K562 treated with DMSO at 1 percent for 48 hours (cell line): Measurements from ENCODE around the gene TREM2. TPM values are rescaled to one million over a fixed set of nuclear protein-coding genes. Genes with fewer than 3 reads are reported as not detected.

ENCODE experiments used
- total RNA-seq: library from RNA; unstranded; fragments of 300-600 nt; gene quantifications from 2 replicates; pipeline ENCODE4 v1.2.3, GENCODE V29; 2022; ENCODE audit warnings: low replicate concordance; ENCODE audit errors: extremely low read depth

TREM2 gene
- total RNA-seq, result not detected in 2 replicates

GRCh38 chr6:41162687-41163418 lies at the start of gene TREM2:
Gene TREM2, minus strand, starts transcription at chr6:41163116. Its CDS starts 34 bp downstream, at chr6:41163082.

GRCh38 chr6:41200901-41201763 lies 38.2 kb upstream of the TREM2 start, which contains the start of gene TREML2:
Gene TREML2, minus strand, starts transcription at chr6:41201149. Its CDS starts 141 bp downstream, at chr6:41201008.

GRCh38 chr6:41153992-41154625 lies 8.8 kb downstream of the TREM2 start, which contains the start of gene TREML1:
Gene TREML1, minus strand, starts transcription at chr6:41154347. Its CDS starts 59 bp downstream, at chr6:41154288.

Other genes starting within 250 kb of the TREM2 start
- gene UNC5CL, start 123.9 kb downstream of the TREM2 start, total RNA-seq, result not detected in 2 replicates
- gene TSPO2, start 120.6 kb downstream of the TREM2 start, total RNA-seq, result not detected in 2 replicates
- gene APOBEC2, start 109.9 kb downstream of the TREM2 start, total RNA-seq, result not detected in 2 replicates
- gene OARD1, start 90.8 kb downstream of the TREM2 start, total RNA-seq, result not detected in 2 replicates
- gene NFYA, start 90.1 kb downstream of the TREM2 start, total RNA-seq, result not detected in 2 replicates
- gene TREML1, start 8.8 kb downstream of the TREM2 start, total RNA-seq, result not detected in 2 replicates
- not detected in 2 replicates for gene TREML2, start 38.0 kb upstream of the TREM2 start, total RNA-seq
- gene TREML4, start 65.2 kb upstream of the TREM2 start, total RNA-seq, result not detected in 2 replicates
- not detected in 2 replicates for gene TREM1, start 123.6 kb upstream of the TREM2 start, total RNA-seq
- gene NCR2, start 172.5 kb upstream of the TREM2 start, total RNA-seq, result not detected in 2 replicates